DMS 273 (cell line): Measurements from ENCODE around the gene KIAA1217.

Experiments used
- DNase-seq: peaks from one replicate; lab custom pipeline; 2025; ENCODE audit not compliant: unreplicated experiment; lab: John Stamatoyannopoulos, UW

Gene KIAA1217

GRCh38 chr10:24533981-24534380 lies 325.0 kb downstream of the KIAA1217 start:
- no peak for DNase-seq

GRCh38 chr10:24536636-24537035 lies 327.7 kb downstream of the KIAA1217 start:
- DNase-seq: no peak

- no peak for DNase-seq
These were observed 332.4 kb downstream of the KIAA1217 start for GRCh38 chr10:24541239-24541753.

GRCh38 chr10:24542314-24543270 lies 333.7 kb downstream of the KIAA1217 start:
- no peak for DNase-seq

- DNase-seq: no peak
These were observed 335.8 kb downstream of the KIAA1217 start for GRCh38 chr10:24544776-24545175.

- no peak for DNase-seq
These were observed 336.6 kb downstream of the KIAA1217 start for GRCh38 chr10:24545585-24545984.

GRCh38 chr10:24550680-24551079 lies 341.7 kb downstream of the KIAA1217 start:
- no peak for DNase-seq

- no peak for DNase-seq
These were observed 342.2 kb downstream of the KIAA1217 start for GRCh38 chr10:24551161-24551560.

GRCh38 chr10:24552346-24553016 lies 343.5 kb downstream of the KIAA1217 start:
- DNase-seq: peak; percentile 40

- DNase-seq: no peak
These were observed 344.2 kb downstream of the KIAA1217 start for GRCh38 chr10:24553051-24553612.

GRCh38 chr10:24554036-24554435 lies 345.1 kb downstream of the KIAA1217 start:
- no peak for DNase-seq

GRCh38 chr10:24556126-24556749 lies 347.3 kb downstream of the KIAA1217 start:
- DNase-seq: no peak

- DNase-seq: peak; percentile 65
These were observed 348.1 kb downstream of the KIAA1217 start for GRCh38 chr10:24556750-24557742.

- DNase-seq: no peak
These were observed 352.5 kb downstream of the KIAA1217 start for GRCh38 chr10:24561453-24561852.

- no peak for DNase-seq
These were observed 359.1 kb downstream of the KIAA1217 start for GRCh38 chr10:24568042-24568441.

- no peak for DNase-seq
These were observed 360.4 kb downstream of the KIAA1217 start for GRCh38 chr10:24569330-24569796.

GRCh38 chr10:24569828-24570657 lies 361.1 kb downstream of the KIAA1217 start:
- no peak for DNase-seq

GRCh38 chr10:24570658-24571426 lies 361.9 kb downstream of the KIAA1217 start:
- no peak for DNase-seq
